Pancreas (tissue), 10 donors: ENCODE data around the gene NRCAM. TPM values are rescaled to one million over a fixed set of nuclear protein-coding genes. Genes with fewer than 3 reads are reported as not detected.

Source experiments
- ATAC-seq, 4 donors: fragments of 200-7000 bp; cut with Tn5 transposase; one replicate each; pipeline versions ENCODE4 v1.8.0 to v1.9.1; 2020; ENCODE audit warnings: mild to moderate bottlenecking in 4 of 4, moderate library complexity in 4 of 4
- DNase-seq, 6 donors: peaks; one replicate each; pipeline ENCODE4 v3.0.0-alpha.2; 2020
- FAIRE-seq: peaks from 2 replicates; lab custom pipeline; 2012; peaks lifted over from hg19 to GRCh38; lab: Jason Lieb, UNC
- H3K27ac ChIP-seq, 4 donors: fragments of 200-600 bp; sonication (generic); 1 replicate in 3 of 4; 2 replicates in 1 of 4; pipeline versions ENCODE4 v1.5.0 to v1.8.0; 2020
- H3K27me3 ChIP-seq, 4 donors: fragments of 200-600 bp; one replicate each; pipeline ENCODE4 v1.8.0; 2021
- H3K36me3 ChIP-seq, 3 donors: fragments of 200-600 bp; sonication (generic) in 1 of 3; one replicate each; pipeline versions ENCODE4 v1.5.0 to v1.8.0; 2020 to 2021
- H3K4me1 ChIP-seq, 3 donors: fragments of 200-600 bp; one replicate each; pipeline ENCODE4 v1.8.0; 2021
- H3K4me3 ChIP-seq, 4 donors: fragments of 200-600 bp; sonication (generic) in 2 of 4; one replicate each; pipeline versions ENCODE4 v1.5.0 to v1.8.0; 2020 to 2021
- H3K9me3 ChIP-seq, 4 donors: fragments of 200-600 bp; one replicate each; pipeline ENCODE4 v1.8.0; 2021
- WGBS, 2 donors: extraction: QIAGEN DNeasy Blood & Tissue Kit; methylation state at CpG; one replicate each; pipeline ENCODE4 v1.1.7; 2013; 5-methylcytosine and 5-hydroxymethylcytosine counted together
- intact Hi-C, 3 donors: fragments of 100-400 bp; cut with DNase I; formaldehyde crosslinking; loops; one replicate each; pipeline versions ENCODE4 v1.11.1 to v1.14.2; 2022
- polyA plus RNA-seq, 2 donors: library from polyadenylated mRNA; stranded (reverse); fragments of 200-250 nt; gene quantifications; one replicate each; pipeline ENCODE4 v1.2.3, GENCODE V29; 2013
- total RNA-seq, 6 donors: library from RNA; stranded (reverse); fragmentation: NEBNext Ultra II Directional in 4 of 6; extraction: Animal tissue kit (Norgen Biotek cat#: 25700) in 4 of 6; gene quantifications; one replicate each; pipeline versions ENCODE4 v1.2.1 to v1.2.4, GENCODE V29; 2021 to 2023
- TF ChIP-seq, protein P1 (sequence below), 4 donors: fragments of 200-600 bp; sonication (generic) in 3 of 4; IDR thresholded peaks; one replicate each; pipeline versions ENCODE4 v1.5.0 to v1.8.0; 2021; ENCODE audit warnings: antibody characterized with exemption in 4 of 4
- donor health status: healthy with polysubstance abuse.
- donor health status: DM: no; HTN: no; CAD: no; lungs with moderate emphysema.
- donor health status: DM: no; HTN: no; CAD: no.
- donor health status: control.
- donor health status: control.
- donor health status: Bipolar disorder and iron deficiency.
- donor health status: DM: yes; HTN: yes; CAD: no.
- donor health status: DM: no; HTN: no; CAD: no.
- donor health status: DM: no; HTN: no; CAD: no.
- donor health status: DM: yes; HTN: yes; CAD: no.

The NRCAM gene
- total and polyA plus RNA-seq, 8 donors, result 14.1 to 53.6 (median 40.4) TPM

DNA sequence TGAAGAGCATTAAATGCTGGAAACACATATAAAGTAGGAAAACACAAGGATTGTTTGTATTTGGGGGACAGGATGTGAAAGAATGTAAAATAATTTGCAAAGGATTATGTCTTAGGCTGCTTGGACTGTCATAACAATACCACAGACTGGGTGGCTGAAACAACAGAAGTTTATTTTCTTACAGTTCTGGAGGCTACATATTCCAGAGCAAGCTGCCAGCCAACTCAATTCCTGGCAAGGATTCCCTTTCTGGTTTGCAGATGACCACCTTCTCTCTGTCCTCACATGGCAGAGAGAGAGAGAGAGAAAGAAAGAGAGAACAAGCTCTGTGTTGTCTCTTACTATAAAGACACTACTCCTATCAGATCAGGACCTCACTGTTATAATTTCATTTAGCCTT lies 317.3 kb downstream of the NRCAM start:
- no peaks in the 10 kb centered on the region for H3K36me3 ChIP-seq
- no peaks in the 10 kb centered on the region for H3K27me3 ChIP-seq
- no peak overlapping the region for H3K4me3 ChIP-seq
- intact Hi-C loops, result no loop called here
- ATAC-seq (no peak), DNase-seq (no peak), FAIRE-seq (no peak)
- no peaks in the 10 kb centered on the region for H3K9me3 ChIP-seq
- TF ChIP-seq, protein P1, sequence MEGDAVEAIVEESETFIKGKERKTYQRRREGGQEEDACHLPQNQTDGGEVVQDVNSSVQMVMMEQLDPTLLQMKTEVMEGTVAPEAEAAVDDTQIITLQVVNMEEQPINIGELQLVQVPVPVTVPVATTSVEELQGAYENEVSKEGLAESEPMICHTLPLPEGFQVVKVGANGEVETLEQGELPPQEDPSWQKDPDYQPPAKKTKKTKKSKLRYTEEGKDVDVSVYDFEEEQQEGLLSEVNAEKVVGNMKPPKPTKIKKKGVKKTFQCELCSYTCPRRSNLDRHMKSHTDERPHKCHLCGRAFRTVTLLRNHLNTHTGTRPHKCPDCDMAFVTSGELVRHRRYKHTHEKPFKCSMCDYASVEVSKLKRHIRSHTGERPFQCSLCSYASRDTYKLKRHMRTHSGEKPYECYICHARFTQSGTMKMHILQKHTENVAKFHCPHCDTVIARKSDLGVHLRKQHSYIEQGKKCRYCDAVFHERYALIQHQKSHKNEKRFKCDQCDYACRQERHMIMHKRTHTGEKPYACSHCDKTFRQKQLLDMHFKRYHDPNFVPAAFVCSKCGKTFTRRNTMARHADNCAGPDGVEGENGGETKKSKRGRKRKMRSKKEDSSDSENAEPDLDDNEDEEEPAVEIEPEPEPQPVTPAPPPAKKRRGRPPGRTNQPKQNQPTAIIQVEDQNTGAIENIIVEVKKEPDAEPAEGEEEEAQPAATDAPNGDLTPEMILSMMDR (IDR thresholded peaks at IDR 0.05), result no peak
- no peak overlapping the region for H3K27ac ChIP-seq
- H3K4me1 ChIP-seq, result no peaks in the 10 kb centered on the region

DNA sequence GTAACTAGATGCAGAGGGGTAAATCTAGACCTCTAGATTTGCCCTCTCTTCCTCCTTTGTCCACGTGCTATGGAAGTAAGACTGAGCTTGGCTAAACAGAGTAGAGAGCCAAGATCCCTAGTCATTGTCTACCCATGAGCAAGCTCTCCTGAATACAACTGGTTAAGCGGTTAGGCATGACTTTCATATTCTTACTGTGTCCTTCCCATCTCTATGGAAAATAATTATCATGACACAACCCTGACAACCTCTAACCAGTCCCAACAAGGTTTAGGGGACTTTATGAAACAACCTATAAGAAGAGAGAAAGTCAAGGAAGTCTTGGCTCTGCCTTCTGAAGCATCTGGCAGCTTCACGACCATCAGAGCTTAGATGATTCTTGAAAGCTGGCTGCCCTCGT lies 318.2 kb downstream of the NRCAM start:
- intact Hi-C loops, result no loop called here
- H3K9me3 ChIP-seq, result no peaks in the 10 kb centered on the region
- H3K36me3 ChIP-seq, result no peaks in the 10 kb centered on the region
- TF ChIP-seq, protein P1 (IDR thresholded peaks at IDR 0.05), result no peak
- H3K27me3 ChIP-seq, result no peaks in the 10 kb centered on the region
- no peak overlapping the region for H3K4me3 ChIP-seq
- H3K4me1 ChIP-seq, result no peaks in the 10 kb centered on the region
- no peak for FAIRE-seq
- 78 to 81% methylated on average over 4 of the region's 4 CpGs for WGBS, 2 donors
- no peak for ATAC-seq
- no peak overlapping the region for H3K27ac ChIP-seq
- DNase-seq, result no peak

DNA sequence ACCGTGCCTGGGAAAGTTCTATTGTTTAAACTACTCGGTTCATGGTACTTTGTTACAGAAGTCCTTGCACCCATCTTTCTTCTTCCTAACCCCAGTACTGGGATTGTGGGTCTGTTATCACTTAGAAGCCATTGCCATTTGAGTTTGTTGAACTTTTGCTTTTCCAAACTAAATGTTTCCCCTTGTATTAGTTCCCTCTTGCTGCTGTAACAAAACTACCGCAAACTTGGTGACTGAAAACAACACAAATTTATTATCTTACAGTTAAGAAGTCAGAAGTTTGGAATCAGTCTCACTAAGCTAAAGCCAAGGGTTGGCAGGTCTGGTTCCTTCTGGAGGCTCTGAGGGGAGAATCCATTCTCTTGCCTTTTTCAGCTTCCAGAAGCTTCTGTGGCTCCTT lies 319.2 kb downstream of the NRCAM start:
- no peak for DNase-seq
- Histone ChIP-seq H3K36me3 (no peaks in the 10 kb centered on the region), H3K27me3 (no peaks in the 10 kb centered on the region), H3K27ac (no peak overlapping the region), H3K4me3 (no peak overlapping the region), H3K9me3 (no peaks in the 10 kb centered on the region), H3K4me1 (no peaks in the 10 kb centered on the region)
- intact Hi-C loops, result no loop called here
- no peak for ATAC-seq
- WGBS, 2 donors, result 94 to 99% methylated on average over 3 of the region's 3 CpGs
- no peak for FAIRE-seq
- TF ChIP-seq, protein P1 (IDR thresholded peaks at IDR 0.05), result no peak

DNA sequence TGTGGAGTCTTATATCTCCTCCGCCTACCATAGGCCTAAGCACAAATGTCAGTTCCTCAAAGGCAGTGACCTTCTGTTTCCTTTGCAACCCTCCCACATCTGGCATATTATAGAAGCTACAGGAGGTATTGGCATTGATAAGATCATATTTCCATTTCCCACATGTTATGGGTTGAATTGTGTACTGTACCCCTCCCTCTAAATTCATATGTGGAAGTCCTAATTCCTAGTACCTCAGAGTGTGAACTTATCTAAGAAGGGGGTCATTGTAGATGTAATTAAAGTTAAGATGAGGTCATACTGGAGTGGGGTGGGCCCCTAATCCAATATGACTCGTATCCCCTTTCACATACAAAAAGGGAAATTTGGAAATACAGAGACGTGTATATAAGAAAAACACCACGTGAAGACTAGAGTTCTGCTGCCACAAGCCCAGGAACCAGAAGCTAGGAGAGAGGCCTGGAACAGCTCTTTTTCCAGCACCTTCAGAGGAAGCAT lies 320.0 kb downstream of the NRCAM start:
- H3K4me1 ChIP-seq, result no peaks in the 10 kb centered on the region
- no peak for DNase-seq
- no peaks in the 10 kb centered on the region for H3K27me3 ChIP-seq
- TF ChIP-seq, protein P1 (IDR thresholded peaks at IDR 0.05), result no peak
- FAIRE-seq, result no peak
- intact Hi-C loops, result no loop called here
- H3K9me3 ChIP-seq, result no peaks in the 10 kb centered on the region
- ATAC-seq, result no peak
- 91 to 98% methylated on average over 4 of the region's 4 CpGs for WGBS, 2 donors
- no peak overlapping the region for H3K4me3 ChIP-seq
- no peak overlapping the region for H3K27ac ChIP-seq
- H3K36me3 ChIP-seq, result no peaks in the 10 kb centered on the region

DNA sequence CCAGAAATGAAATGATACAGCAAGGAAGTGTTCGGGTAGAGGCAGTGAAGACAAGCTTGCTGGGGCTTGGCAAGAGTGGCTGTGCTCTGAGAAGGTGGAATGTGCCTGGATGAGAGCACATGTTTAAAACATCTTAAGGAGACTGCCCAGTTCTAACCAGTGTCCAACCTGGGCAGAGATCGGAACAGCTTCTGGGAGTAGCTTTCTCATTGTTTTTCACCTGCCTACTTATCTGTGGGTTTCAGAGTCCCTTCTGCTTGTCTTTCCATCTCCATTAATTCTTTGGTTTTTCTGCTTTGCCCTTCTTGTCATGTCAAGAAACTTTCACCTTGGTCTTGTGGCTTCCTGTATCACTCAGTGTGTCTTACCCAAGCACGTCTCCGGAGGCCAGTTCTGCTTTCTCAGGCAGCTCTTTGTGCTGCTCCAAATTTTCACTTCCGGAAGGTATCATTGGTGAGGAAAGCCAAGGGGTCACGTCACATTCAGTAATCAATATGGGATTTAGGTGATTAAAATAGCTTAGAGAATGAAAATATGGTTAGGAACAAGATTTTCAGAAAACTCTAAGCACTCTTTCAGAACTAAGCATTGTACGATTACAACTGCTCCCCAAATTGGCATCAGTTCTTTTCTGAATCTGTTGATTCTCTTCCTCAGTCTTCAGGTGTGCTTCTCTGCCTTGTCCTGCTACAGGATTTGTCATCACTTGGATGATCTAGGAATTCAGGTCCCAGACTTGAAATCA lies 320.6 kb downstream of the NRCAM start:
- ATAC-seq, result no peak

More for the DNA sequence above, 320.6 kb downstream of the NRCAM start:
- no peak for FAIRE-seq
- Histone ChIP-seq H3K9me3 (no peaks in the 10 kb centered on the region), H3K27ac (no peak overlapping the region), H3K4me3 (no peak overlapping the region), H3K4me1 (no peaks in the 10 kb centered on the region), H3K36me3 (no peaks in the 10 kb centered on the region), H3K27me3 (no peaks in the 10 kb centered on the region)
- 85 to 87% methylated on average over 7 of the region's 7 CpGs for WGBS, 2 donors
- intact Hi-C loops, result no loop called here
- DNase-seq, result no peak
- TF ChIP-seq, protein P1 (IDR thresholded peaks at IDR 0.05), result no peak
